ENCODE measurements around the gene SLC35G3.
"Not testable (repeated sequence)": the region's sequence is repeated elsewhere in the genome, so short reads cannot be mapped to it uniquely, and the experiment has no call there.

The SLC35G3 gene

DNA sequence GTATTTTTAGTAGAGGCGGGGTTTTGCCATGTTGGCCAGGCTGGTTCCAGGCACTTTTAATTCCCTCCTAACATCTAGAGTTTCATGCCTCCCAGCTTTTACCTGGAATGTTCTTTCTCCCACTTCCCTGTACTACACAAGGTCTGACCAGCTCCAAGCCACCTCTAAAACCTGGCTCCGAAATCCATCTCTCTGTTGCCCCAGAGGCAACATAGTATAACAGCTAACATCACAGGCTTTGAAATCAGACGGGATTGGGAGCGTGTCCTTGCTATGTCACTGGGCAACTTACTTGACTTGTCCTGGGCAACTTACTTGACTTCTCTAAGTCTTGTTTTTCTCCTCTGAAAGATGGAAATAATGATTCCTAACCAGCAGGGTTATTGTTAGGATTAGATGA, 31.4 kb downstream of the SLC35G3 start:
- no peak for DNase-seq

DNA sequence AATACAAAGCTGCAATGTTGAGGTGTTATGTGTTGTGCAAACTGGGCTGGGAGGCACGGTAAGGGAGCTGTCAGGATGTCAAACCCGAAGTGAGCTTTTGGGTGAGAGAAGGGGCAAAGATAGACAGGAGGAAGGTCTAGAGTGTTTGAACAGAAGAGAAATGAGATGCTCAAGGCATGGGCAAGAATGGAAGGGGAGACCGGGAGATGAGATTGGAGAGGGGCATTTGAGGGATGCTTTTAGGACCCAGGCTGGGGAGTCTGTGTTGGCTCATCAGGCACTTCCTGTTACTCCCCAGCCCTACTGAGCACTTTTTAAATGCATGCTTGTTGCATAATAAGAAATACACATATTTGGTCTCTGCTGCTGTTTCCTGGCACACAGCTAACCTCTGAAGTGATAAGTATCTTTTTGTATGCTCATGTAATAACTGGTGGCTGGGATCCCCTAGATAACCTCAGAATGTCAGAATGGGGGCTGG, 32.9 kb downstream of the SLC35G3 start:
- DNase-seq: no peak

DNA sequence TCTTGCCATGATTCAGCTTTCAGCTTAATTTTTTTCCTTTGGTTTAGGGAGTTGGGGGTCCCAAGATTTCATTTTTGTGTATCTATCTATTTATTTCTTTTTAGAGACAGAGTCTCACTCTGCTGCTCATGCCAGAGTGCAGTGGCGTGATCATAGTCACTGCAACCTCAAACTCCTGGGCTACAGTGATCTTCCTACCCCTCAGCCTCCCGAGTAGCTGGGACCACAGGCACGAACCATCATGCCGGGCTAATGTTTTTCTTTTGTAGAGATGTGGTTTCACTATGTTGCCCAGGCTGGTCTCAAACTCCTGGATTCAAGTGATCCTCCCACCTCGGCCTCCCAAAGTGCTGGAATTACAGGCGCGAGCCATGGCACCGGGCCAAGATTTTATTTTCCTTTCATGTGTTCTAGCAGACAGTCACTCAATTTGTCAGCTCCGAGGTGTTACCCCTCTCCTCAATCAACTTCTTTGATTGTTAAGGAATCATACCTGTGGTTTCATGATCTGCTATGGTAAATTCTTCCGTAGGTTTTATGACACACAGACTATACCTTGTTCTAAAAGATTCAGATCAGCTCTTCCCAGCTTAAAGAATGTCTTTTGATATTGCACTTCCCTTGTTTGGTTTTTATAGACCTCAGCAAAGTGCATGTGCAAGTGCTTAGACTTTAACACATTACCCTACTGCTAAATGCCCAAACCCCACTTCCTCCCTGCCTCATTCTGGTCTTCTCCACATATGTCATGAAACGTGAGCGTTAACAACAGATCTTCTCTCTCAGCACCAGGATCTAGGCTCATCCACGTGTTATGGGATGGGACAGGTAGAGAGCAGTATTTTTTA, 33.6 kb downstream of the SLC35G3 start:
- DNase-seq: no peak

DNA sequence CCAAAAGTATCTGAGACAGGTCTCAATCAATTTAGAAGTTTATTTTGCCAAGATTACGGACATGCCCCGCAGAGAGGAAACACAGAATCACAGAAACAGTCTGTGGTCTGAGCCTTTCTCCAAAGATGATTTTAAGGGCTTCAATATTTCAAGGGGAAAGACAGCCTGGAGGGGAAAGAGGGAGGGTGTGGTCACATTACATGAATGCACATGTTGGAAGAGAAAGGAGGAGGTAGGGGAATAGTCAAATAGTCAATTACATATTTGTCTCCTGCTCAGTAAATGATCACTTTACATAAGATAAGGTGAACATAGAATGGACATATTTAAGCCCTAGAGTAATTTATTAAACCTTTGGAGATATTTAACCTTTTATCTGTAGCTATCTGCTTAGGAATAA, 34.3 kb downstream of the SLC35G3 start:
- DNase-seq: no peak

DNA sequence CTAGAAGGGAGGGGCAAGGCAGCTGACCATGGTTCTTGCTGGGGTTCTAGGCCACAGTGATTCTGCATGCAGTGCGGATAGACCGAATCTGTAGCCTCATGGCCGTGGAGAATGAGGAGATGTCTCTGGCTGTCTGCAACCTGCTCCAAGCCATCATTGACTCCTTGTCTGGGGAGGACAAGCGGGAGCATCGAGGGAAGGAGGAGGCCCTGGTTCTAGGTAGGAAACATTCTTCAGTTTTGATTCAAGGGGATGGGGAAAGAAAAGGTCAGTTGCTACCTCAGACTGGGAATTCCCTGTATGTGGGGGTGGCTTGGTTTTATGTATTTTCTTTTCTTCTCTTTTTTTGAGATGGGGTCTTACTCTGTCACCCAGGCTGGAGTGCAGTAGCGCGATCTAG, 38.9 kb downstream of the SLC35G3 start:
- DNase-seq: no peak

DNA sequence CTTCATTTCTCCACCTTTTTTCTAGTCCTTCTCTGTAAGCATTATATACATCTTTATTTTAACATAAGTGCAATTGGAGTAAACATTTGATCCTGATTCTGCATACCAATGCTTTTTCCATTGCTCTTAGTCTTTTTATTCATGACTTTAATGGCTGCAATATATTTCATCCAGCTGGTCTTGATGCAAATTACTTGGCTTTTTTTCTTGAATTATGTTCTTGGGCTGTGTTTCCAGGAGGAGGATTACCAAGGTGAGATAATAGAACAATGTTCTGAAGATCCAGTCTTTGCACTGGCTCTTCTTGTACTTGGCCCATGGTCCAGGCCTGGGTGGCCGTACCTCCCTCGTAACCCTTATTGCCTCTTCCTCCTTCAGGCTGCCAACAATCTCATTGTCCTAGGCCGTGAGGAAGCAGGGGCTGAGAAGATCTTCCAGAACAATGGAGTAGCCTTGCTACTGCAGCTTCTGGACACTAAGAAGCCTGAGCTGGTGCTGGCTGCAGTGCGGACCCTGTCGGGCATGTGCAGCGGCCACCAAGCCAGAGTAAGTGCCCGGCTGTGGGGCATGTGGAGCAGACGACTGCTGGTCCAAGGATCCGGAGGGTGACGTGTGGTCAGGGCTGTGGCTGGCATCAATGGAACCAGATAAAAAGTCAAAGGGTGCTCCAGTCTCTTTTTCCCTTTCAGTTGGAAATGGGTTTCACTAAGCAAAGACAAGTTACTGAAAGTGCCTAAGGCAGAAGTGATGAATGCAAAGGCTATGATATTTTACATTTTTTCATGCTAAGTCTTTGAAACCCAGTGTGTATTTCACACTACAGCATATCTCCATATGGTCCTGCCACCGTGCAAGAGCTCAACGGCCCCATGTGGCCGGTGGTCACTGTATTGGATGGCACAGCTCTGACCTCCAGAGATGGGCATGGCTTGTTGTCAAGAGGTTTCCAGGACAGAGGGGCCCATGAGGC, 39.7 kb downstream of the SLC35G3 start:
- DNase-seq: no peak

DNA sequence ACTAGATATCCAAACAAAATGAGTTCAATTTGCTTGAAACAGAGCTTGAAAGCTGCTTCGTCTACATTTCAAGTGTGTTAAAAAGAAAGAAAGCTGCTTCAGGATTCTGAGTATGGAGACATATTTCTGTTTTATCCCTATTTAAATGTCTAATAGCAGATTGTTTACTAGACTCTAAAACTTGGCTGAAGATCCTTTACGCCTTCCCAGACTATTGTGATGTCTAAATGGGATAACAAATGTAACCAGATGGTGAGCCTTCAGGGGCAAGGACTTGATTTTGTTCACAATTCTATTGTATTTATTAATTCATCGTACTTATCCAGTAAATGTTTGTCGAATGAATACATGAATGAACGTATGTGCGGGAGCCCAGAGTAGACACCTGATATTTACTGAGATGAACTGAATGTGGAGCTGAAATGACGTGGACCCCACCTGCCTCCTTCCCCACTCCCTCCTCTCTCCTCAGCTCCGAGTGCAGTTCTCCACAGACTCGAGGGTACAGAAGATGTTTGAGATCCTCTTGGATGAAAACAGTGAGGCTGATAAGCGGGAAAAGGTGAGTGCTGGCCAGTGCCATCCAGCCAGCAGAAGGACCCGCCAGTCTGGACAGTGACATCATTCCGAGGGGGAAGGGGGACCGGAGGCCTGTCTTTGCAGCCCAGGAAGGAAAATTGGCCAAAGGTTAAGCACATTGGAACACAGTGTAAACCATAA, 41.6 kb downstream of the SLC35G3 start:
- DNase-seq: no peak

DNA sequence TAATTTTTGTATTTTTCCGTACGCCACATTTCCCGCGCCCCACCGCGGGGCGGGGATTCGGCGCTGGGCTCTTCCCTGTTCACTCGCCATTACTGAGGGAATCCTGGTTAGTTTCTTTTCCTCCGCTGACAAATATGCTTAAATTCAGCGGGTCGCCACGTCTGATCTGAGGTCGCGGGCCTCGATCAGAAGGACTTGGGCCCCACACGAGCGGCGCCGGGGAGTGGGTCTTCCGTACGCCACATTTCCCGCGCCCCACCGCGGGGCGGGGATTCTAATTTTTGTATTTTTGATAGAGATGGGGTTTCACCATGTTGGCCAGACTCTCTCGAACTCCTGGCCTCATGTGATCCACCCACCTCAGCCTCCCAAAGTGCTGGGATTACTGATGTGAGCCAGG, 43.1 kb downstream of the SLC35G3 start:
- DNase-seq: not testable (repeated sequence)

DNA sequence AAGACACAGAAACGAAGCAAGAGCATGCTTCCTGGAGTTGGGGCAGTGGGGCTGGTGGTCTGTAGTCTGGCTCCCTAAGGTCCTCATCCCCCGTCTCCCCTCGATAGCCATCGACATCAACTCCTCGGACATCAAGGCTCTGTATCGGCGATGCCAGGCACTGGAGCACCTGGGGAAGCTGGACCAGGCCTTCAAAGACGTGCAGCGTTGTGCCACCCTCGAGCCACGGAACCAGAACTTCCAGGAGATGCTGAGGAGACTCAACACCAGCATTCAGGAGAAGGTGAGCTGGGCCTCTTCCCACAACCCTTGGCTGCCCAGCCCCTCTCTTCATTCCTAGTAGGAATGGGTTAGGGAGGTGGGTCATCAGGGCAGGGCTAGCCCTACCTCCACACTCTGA, 44.3 kb downstream of the SLC35G3 start:
- no peak for DNase-seq

DNA sequence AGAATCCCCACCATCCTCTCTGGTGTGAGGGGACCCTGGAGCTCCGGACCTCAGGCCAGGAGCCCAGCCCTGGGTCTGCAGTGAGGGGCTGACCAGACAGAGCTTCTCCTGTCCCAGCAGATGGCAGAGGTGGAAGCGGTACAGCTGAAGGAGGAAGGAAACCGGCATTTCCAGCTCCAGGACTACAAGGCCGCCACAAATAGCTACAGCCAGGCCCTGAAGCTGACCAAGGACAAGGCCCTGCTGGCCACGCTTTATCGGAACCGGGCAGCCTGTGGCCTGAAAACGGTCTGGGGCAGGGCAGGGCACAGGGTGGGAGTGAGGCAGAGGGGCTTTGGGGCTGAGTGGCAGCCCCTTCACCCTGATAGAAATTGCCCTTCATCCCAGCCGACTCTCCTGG, 46.0 kb downstream of the SLC35G3 start:
- no peak for DNase-seq

DNA sequence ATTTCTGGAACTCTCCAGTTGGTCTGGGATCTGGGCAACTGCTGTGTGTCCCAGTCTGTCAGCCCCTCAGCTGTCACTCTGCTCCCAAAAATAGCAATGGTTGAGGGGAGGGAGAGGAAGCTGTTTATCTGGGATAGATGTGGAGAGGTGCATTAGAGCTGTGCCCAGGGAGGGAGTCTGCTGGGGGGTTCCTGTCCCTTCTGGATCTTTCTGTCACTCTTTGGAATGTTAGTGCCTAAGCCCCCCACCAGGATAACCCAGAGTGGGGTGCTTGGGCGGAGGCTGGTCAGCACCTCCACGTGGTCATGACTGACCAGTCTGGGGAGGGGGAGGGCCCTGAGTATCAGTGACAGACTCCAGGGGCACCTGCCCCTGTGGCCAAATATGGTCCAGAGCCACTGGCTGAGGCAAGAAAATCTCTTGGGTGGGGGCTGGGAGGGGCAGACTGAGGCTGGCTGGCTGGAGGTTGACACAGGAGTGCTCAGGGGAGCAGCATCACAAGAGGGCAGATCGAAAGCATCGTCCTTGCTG, 46.8 kb downstream of the SLC35G3 start, which contains the start of gene UNC45B:
Gene UNC45B, plus strand, starts transcription at position 443 of the 531 bp plus-strand sequence. CDS start 447 bp downstream, outside the sequence.
- DNase-seq: no peak

DNA sequence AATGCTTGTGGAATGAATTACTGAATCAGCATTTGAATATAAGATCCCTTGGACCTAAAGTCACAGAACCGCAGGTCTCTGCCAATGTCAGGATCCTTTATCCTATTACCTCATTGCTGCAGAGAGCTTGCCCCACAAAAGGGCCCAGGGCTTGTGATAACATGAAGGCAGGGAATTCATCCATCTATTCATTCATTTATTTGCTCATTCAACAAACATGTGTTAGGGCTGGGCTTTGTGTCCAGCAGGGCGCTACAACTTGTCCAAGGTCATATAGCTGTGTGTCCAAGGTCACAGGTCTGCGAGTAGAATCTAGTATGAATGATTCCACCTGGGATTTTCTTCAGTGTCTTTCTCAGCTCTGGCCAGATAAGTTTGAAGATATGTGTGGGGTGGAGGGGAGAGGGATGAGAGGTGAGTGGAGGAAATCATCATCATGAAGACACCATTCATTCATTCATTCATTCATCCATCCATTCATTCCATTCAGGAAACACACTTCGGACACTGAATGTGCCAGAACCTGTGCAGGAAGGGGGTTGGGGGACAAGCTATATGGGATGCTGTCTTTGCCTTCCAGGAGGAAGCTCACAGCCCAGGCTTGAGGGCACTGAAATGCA, 47.9 kb downstream of the SLC35G3 start:
- no peak for DNase-seq

DNA sequence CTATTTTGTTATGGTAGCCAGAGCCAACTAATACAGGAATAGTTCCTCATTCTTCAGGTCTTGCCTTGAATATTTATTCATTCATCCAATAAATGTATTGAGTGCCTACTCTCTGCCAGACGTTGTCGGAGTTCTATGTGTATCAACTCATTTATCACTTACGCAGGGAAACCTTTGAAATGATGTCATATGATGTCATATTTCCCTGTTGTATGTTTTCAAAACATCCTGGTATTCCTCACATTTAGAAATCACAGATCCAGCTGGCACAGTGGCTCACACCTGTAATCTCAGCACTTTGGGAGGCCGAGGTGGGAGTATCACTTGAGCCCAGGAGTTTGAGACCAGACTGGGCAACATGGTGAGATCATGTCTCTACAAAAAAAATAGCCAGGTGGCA, 49.4 kb downstream of the SLC35G3 start:
- DNase-seq: no peak

Measured in NCI-H1105 (cell line).